Cardiac muscle cell (in vitro differentiated cells and primary cell): Measurements from ENCODE around the gene HMGCS2. TPM values are rescaled to one million over a fixed set of nuclear protein-coding genes. Genes with fewer than 3 reads are reported as not detected.

Experiments
- DNase-seq, 2 donors: peaks; one replicate each; pipeline versions ENCODE4 v3.0.0 to v3.0.0-alpha.2; 2010 to 2017; ENCODE audit warnings: low read depth in 1 of 2, low spot score in 1 of 2
- H3K27ac ChIP-seq: fragments of 200-600 bp; sonication (generic); 2 replicates; pipeline ENCODE4 v1.5.1; 2016
- H3K27me3 ChIP-seq: fragments of 200-600 bp; sonication (generic); 2 replicates; pipeline ENCODE4 v1.6.0; 2016; ENCODE audit warnings: control low read depth
- H3K36me3 ChIP-seq: fragments of 200-600 bp; sonication (generic); 2 replicates; pipeline ENCODE4 v1.5.1; 2016; ENCODE audit warnings: control low read depth
- H3K4me1 ChIP-seq: fragments of 200-600 bp; sonication (generic); 2 replicates; pipeline ENCODE4 v1.8.1; 2017; ENCODE audit warnings: low read depth, mild to moderate bottlenecking, mixed run types
- H3K4me3 ChIP-seq: fragments of 200-600 bp; sonication (generic); 2 replicates; pipeline ENCODE4 v1.5.1; 2016; ENCODE audit warnings: mild to moderate bottlenecking
- H3K9me3 ChIP-seq: fragments of 200-600 bp; sonication (generic); 2 replicates; pipeline ENCODE4 v1.5.1; 2017; ENCODE audit warnings: low read depth, mild to moderate bottlenecking, control low read depth
- polyA plus RNA-seq: library from polyadenylated mRNA; unstranded; fragments of >200 nt; fragmentation: Nextera tagmentation; extraction: Ambion mirVana; gene quantifications from 2 replicates; pipeline ENCODE4 v1.2.1, GENCODE V29; 2016
- total RNA-seq: library from RNA; depleted of rRNA; stranded (reverse); fragments of >200 nt; gene quantifications from 2 replicates; pipeline ENCODE4 v1.2.3, GENCODE V29; 2016
- TF ChIP-seq, protein P1 (sequence below): IDR thresholded peaks from 2 replicates; pipeline ENCODE4 v1.5.1; 2012; ENCODE audit warnings: low read depth, mild to moderate bottlenecking, low read length

HMGCS2 gene
- total and polyA plus RNA-seq, 2 experiments from 2014 or later: 0.15 TPM; not detected in 1

DNA sequence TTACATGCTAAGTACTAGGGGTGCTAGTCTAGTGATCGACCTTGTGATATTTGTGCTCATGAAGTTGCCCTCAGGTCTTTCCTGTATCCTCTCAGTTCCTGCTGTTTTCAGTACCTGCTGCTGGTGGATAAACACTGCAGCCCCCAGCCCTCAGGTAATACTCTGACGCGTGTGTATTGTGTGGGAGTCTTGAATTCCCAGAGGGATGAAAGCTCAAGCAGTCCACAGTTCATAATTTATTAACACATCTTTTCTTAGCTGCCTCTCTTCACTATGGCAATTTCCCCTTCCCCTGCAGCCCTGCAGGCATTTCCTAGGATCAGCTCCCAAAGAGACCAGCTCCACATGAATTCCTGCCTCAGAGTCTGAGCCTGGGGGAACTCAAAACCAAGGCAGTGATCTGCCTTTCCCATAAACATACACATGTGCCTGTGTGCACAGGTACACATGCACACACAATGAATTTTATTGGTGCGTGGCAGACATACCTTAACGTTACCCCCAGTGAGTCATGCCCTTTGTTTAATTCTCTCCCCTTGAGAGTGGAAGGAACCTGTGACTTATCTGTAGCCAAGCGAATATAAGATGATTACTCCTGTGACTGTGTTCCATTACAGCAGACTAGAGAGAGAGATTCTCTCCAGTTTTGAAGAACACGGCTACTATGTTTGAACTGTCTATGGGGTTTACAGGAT, 14.1 kb upstream of the HMGCS2 start:
- no peak for DNase-seq
- no peak overlapping the region for H3K27ac ChIP-seq
- H3K4me1 ChIP-seq: no peaks in the 10 kb centered on the region
- TF ChIP-seq, protein P1, sequence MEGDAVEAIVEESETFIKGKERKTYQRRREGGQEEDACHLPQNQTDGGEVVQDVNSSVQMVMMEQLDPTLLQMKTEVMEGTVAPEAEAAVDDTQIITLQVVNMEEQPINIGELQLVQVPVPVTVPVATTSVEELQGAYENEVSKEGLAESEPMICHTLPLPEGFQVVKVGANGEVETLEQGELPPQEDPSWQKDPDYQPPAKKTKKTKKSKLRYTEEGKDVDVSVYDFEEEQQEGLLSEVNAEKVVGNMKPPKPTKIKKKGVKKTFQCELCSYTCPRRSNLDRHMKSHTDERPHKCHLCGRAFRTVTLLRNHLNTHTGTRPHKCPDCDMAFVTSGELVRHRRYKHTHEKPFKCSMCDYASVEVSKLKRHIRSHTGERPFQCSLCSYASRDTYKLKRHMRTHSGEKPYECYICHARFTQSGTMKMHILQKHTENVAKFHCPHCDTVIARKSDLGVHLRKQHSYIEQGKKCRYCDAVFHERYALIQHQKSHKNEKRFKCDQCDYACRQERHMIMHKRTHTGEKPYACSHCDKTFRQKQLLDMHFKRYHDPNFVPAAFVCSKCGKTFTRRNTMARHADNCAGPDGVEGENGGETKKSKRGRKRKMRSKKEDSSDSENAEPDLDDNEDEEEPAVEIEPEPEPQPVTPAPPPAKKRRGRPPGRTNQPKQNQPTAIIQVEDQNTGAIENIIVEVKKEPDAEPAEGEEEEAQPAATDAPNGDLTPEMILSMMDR: no peak
- H3K36me3 ChIP-seq: no peaks in the 10 kb centered on the region
- no peak overlapping the region for H3K4me3 ChIP-seq
- no peaks in the 10 kb centered on the region for H3K9me3 ChIP-seq
- H3K27me3 ChIP-seq: no peaks in the 10 kb centered on the region

DNA sequence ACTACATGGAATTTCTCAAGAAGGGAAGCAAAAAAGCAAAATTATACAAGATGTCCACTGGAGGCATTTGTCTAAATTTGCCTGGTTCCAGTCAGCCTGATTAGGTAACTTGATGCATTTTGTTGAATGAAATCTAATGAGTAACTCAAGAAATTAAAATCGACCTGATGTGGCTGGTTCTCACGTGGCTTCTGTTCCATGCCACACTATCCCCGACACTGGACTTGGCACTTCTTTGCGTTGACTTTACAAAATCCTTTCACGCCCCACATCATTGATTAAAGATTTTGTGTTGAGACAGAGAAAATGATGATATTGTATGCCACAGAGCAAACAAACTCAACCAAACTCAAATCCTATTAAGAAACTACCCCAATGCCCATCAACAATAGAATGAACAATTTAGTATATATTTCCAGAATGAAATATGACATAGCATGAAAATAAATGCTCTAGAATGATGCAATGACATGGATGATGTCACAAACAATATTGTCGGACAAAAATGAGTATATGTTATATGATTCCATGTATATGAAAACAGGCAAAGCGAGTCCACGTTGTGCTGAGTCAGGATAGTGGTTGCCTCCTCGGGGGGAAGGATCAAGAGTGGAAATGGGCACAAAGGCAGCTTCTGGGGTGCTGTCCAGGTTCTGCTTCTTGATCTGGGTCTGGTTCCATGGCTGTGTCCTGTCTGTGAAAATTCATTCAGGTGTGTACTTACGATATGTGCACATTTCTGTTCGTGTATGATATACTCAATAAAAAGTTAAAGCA, 12.9 kb upstream of the HMGCS2 start:
- no peaks in the 10 kb centered on the region for H3K27me3 ChIP-seq
- no peak overlapping the region for H3K27ac ChIP-seq
- TF ChIP-seq, protein P1: no peak
- H3K4me3 ChIP-seq: no peak overlapping the region
- no peak for DNase-seq
- no peaks in the 10 kb centered on the region for H3K36me3 ChIP-seq
- no peaks in the 10 kb centered on the region for H3K9me3 ChIP-seq
- H3K4me1 ChIP-seq: no peaks in the 10 kb centered on the region

DNA sequence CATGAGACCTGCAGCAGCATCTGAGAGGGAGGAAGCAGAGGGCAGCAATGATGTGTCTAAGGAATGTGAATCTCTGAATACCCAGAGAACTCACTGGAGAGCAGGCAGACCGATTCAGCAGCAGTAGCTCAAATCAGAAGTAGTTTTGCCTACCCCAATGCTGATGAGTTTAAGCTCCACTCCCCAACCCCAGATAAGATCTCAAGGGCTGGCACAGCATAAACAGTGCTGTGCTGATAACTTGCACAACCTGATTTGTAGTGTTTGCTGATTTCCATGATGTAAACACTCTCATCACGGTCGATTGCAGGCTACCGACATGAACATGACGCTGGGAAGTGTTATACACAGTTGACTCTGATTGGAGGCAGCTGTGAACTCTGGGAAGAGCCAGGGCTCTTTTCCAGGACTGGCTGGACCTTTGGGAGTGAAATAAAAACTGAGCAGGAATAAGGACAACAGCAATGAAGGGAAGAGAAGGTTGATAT, 11.2 kb upstream of the HMGCS2 start:
- Histone ChIP-seq H3K9me3 (no peaks in the 10 kb centered on the region), H3K27ac (no peak overlapping the region), H3K4me1 (no peaks in the 10 kb centered on the region), H3K36me3 (no peaks in the 10 kb centered on the region), H3K4me3 (no peak overlapping the region), H3K27me3 (no peaks in the 10 kb centered on the region)
- TF ChIP-seq, protein P1: no peak
- DNase-seq: peak in 1 of 2 donors; percentile 71

DNA sequence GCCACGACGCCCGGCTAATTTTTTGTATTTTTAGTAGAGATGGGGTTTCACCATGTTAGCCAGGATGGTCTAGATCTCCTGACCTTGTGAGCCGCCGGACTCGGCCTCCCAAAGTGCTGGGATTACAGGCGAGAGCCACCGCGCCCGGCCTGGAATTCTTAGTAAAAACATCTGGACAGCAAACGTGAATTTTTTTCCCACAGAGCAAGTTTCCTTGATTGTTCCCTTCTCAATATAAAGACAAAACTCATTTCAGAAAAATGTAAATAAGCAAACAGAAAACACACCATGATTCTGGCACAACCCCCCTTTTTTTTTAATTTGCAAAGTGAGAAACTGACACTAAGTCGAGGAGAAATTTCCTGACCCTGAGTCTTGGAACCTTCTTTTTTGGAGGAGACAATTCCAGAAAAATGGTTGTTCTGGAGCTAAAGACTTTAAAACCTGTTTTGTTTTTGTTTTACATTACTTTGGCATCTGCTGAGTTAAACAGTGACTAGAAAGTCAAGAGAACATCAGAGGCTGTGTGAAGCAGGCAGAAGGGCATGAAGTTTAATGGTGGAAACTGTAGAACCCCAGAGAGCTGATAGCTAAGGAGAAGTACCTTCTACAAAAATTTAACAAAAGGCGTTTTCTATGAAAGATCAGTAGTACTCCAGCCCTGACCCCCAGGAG, 10.3 kb upstream of the HMGCS2 start:
- no peak overlapping the region for H3K4me3 ChIP-seq
- H3K4me1 ChIP-seq: peaks cover 7% of the 10 kb centered on the region
- no peak for DNase-seq
- H3K27me3 ChIP-seq: no peaks in the 10 kb centered on the region
- no peaks in the 10 kb centered on the region for H3K9me3 ChIP-seq
- TF ChIP-seq, protein P1: no peak
- H3K36me3 ChIP-seq: no peaks in the 10 kb centered on the region
- no peak overlapping the region for H3K27ac ChIP-seq

DNA sequence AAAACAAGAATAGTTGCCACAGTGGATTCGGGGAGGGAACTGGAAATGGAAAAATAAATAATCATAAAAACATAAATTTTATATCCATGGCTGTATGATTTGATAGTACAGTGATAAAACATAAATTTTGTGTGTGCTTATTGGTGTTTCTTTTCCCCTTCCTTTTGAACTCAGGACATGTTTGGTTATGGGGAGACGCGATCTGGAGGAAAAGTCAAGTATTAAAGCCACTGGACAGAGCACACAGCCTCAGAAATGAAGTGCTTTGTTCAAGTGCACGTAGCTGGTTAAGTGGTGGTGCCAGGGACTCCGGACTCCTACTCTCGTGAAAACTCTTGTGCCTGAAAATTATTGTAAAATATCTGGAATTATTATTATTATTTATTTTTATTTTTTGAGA, 9.7 kb upstream of the HMGCS2 start:
- Histone ChIP-seq H3K36me3 (no peaks in the 10 kb centered on the region), H3K27me3 (no peaks in the 10 kb centered on the region), H3K4me3 (no peak overlapping the region), H3K27ac (no peak overlapping the region), H3K4me1 (peaks cover 14% of the 10 kb centered on the region), H3K9me3 (no peaks in the 10 kb centered on the region)
- TF ChIP-seq, protein P1: no peak
- DNase-seq: no peak
